GM12873 (cell line): ENCODE data around the gene SAXO1.

ENCODE experiments used
- TF ChIP-seq, protein P1 (sequence below): IDR thresholded peaks from 2 replicates; pipeline ENCODE4 v1.5.1; 2012; ENCODE audit warnings: low read depth, mild to moderate bottlenecking, moderate library complexity, low read length, control low read depth; ENCODE audit not compliant: insufficient read depth; ENCODE audit errors: missing control alignments

SAXO1 gene

DNA sequence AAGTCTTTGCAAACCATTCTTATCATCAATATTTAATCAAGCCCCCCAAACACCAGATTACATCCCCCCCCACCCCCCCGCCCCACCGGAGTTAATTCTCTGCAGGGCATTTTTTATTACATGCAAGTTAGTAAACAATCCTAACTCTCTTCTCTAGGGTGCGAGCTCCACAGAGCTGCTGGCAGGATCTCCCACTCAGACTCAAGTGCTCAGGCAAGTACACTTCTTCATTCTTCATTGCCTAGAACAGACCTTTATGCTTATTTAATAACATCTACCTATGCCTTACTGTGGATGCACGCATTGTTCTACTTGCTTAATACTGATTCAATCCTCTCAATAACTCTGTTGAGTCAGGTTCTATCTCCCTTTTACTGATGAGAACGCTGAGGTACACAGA is 9.9 kb downstream of the SAXO1 start:
- TF ChIP-seq, protein P1, sequence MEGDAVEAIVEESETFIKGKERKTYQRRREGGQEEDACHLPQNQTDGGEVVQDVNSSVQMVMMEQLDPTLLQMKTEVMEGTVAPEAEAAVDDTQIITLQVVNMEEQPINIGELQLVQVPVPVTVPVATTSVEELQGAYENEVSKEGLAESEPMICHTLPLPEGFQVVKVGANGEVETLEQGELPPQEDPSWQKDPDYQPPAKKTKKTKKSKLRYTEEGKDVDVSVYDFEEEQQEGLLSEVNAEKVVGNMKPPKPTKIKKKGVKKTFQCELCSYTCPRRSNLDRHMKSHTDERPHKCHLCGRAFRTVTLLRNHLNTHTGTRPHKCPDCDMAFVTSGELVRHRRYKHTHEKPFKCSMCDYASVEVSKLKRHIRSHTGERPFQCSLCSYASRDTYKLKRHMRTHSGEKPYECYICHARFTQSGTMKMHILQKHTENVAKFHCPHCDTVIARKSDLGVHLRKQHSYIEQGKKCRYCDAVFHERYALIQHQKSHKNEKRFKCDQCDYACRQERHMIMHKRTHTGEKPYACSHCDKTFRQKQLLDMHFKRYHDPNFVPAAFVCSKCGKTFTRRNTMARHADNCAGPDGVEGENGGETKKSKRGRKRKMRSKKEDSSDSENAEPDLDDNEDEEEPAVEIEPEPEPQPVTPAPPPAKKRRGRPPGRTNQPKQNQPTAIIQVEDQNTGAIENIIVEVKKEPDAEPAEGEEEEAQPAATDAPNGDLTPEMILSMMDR, result no peak

DNA sequence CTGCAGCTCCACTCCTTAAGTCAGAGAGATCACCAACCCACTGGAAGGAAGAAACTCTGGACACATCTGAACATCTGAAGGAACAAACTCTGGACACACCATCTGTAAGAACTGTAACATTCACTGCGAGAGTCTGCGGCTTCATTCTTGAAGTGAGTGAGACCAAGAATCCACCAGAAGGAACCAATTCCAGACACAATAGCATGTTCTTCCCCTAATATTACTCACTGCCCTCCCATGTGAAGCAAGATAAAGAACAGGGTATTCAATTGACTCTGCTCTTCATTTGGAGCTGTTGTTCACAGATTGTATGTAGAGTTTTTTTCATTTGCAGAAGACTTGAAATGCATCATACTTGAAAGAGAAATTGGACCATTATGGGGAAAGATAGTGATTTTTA is 10.8 kb downstream of the SAXO1 start:
- TF ChIP-seq, protein P1, result no peak

DNA sequence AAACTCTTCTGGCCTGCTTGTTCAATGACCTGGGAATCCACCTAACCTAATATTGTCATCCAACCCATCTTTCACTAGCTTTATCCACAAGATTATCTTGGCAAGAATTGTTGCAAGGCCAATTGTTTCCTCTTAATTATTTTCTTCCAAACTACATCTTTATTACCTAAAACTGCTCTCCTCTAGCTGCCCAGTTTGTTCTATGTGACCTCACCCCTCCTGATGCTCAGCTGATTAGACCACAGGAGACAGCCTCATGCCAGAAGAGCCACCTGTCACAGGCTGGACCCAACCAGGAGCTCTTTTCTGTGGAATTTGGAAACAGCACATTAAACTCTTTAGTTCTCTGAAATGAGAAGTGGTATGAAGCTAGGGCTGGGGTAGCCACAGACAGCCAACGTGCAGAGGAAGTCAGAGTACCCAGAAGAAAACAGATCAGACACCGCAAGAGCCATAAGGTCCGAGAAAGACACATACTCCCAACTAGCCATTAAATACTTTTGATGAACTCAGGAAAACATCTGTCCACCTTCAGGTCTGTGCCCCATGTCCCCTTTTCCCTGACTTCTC is 12.0 kb downstream of the SAXO1 start:
- TF ChIP-seq, protein P1, result no peak

DNA sequence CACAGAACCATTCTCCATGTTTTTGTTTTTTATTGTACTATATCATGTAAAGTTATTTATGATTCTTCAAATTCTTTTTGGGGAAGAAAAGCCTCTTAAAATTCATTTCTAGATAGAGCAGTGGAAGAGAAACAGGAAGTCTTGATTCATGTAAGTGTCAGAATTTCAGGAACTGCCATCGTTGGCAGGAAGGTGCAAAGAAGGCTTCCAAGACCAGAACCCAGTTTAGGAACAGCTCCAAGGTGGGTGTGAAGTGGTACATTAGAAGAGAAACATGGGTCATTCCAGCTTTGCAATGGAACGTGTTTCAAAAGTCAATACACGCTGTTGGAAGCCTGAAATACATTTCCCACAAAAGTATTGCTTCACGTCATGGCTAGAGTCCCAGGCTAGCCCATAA is 14.8 kb downstream of the SAXO1 start:
- TF ChIP-seq, protein P1, result no peak

DNA sequence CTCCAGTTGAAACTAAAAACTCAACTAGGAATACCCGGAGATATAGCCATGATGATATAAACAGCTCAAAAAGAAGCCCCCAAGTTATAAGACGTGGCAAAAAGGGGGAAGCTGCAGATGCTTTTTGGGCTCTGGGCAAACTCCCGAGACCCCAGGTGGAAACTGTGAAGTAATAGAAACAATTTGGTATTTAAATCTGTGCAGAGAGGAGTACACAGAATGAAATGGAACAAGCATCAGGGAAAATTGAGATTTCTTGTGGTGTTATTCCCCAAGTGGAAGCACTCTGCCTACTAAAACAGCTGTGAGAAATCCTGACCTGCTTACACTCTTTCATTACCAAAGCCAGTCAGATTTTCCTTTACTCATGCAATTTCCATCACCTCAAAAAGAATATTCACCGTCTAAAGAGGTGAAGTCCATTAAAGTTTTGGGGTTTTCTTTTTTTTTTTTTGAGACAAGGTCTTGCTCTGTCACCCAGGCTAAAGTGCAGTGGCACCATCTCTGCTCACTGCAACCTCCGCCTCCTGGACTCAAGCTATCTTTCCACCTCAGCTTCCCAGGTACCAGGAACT is 23.5 kb downstream of the SAXO1 start:
- TF ChIP-seq, protein P1, result no peak

DNA sequence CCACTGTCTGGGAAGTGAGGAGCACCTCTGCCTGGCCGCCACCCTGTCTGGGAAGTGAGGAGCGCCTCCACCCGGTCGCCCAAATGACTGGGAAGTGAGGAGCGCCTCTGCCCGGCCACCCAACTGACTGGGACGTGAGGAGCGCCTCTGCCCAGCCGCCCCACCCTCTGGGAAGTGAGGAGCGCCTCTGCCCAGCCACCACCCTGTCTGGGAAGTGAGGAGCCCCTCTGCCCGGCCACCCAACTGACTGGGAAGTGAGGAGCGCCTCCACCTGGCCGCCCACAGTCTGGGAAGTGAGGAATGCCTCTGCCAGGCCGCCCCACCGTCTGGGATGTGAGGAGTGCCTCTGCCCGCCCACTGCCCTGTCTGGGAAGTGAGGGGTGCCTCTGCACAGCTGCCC is 32.9 kb downstream of the SAXO1 start:
- TF ChIP-seq, protein P1, result no peak

DNA sequence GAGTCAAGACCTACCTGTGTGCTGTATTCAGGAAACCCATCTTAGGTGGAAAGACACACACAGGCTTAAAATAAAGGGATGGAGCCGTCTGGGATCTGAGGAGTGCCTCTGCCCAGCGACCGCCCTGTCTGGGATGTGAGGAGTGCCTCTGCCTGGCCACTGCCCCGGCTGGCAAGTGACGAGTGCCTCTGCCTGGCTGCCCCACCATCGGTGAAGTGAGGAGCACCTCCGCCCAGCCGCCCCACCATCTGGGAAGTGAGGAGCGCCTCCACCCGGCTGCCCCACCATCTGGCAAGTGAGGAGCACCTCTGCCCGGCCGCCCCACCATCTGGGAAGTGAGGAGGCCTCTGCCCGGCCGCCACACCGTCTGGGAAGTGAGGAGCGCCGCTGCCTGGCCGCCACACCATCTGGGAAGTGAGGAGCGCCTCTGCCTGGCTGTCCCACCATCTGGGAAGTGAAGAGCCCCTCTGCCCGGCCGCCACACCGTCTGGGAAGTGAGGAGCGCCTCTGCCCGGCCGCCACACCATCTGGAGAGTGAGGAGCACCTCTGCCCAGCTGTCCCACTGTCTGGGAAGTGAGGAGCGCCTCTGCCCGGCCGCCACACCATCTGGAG is 33.7 kb downstream of the SAXO1 start:
- TF ChIP-seq, protein P1, result no peak
